H9 (cell line): ENCODE results near the gene SGO1. TPM values are rescaled to one million over a fixed set of nuclear protein-coding genes. Genes with fewer than 3 reads are reported as not detected.

Source experiments
- DNase-seq: peaks from one replicate; pipeline ENCODE4 v3.0.0-alpha.2; 2017
- H2AFZ ChIP-seq: one replicate; pipeline ENCODE4 v1.6.1; 2013; ENCODE audit warnings: mild to moderate bottlenecking, low read length, control low read depth, moderate library complexity
- H2AK5ac ChIP-seq: 2 replicates; pipeline ENCODE4 v1.6.1; 2013; ENCODE audit warnings: low read length, control low read depth, mixed read lengths; ENCODE audit not compliant: insufficient read length
- H2BK120ac ChIP-seq: one replicate; pipeline ENCODE4 v1.6.1; 2013; ENCODE audit warnings: low read depth, mild to moderate bottlenecking, low read length, control low read depth, inconsistent platforms; ENCODE audit not compliant: poor library complexity, severe bottlenecking
- H2BK12ac ChIP-seq: 2 replicates; pipeline ENCODE4 v1.6.1; 2013; ENCODE audit warnings: low read length, control low read depth, mixed read lengths, low read depth; ENCODE audit not compliant: insufficient read length
- H2BK15ac ChIP-seq: 2 replicates; pipeline ENCODE4 v1.6.1; 2013; ENCODE audit warnings: low read depth, low read length, control low read depth
- H2BK20ac ChIP-seq: one replicate; pipeline ENCODE4 v1.6.1; 2013; ENCODE audit warnings: low read depth, mild to moderate bottlenecking, low read length, control low read depth, inconsistent platforms; ENCODE audit not compliant: poor library complexity, severe bottlenecking
- H2BK5ac ChIP-seq: 2 replicates; pipeline ENCODE4 v1.6.1; 2013; ENCODE audit warnings: low read length, control low read depth, mixed read lengths; ENCODE audit not compliant: insufficient read length
- H3K14ac ChIP-seq: 2 replicates; pipeline ENCODE4 v1.6.1; 2013; ENCODE audit warnings: low read length, control low read depth; ENCODE audit not compliant: insufficient read depth
- H3K18ac ChIP-seq: 2 replicates; pipeline ENCODE4 v1.6.1; 2013; ENCODE audit warnings: low read depth, mild to moderate bottlenecking, mixed read lengths, low read length, control low read depth; ENCODE audit not compliant: insufficient read length
- H3K23ac ChIP-seq: 2 replicates; pipeline ENCODE4 v1.6.1; 2013; ENCODE audit warnings: low read length, control low read depth, mixed read lengths, low read depth; ENCODE audit not compliant: insufficient read length
- H3K23me2 ChIP-seq: 2 replicates; pipeline ENCODE4 v1.6.1; 2013; ENCODE audit warnings: low read depth, mild to moderate bottlenecking, mixed read lengths, low read length, control low read depth; ENCODE audit not compliant: insufficient read length, poor library complexity, severe bottlenecking
- H3K27ac ChIP-seq: 2 replicates; pipeline ENCODE4 v1.5.1; 2013; ENCODE audit warnings: low read length, control low read depth, mixed read lengths, low read depth; ENCODE audit not compliant: insufficient read length
- H3K27me3 ChIP-seq: 2 replicates; pipeline ENCODE4 v1.6.1; 2013; ENCODE audit warnings: low read length, control low read depth, inconsistent platforms; ENCODE audit not compliant: insufficient read depth
- H3K4ac ChIP-seq: 2 replicates; pipeline ENCODE4 v1.6.1; 2013; ENCODE audit warnings: low read depth, mild to moderate bottlenecking, control low read depth, inconsistent platforms, low read length, moderate library complexity
- H3K4me1 ChIP-seq: 2 replicates; pipeline ENCODE4 v1.6.1; 2013; ENCODE audit warnings: low read length, control low read depth, inconsistent platforms; ENCODE audit not compliant: insufficient read depth
- H3K4me2 ChIP-seq: 2 replicates; pipeline ENCODE4 v1.6.1; 2013; ENCODE audit warnings: low read length, control low read depth, mixed read lengths; ENCODE audit not compliant: insufficient read length, insufficient read depth
- H3K56ac ChIP-seq: 2 replicates; pipeline ENCODE4 v1.6.1; 2013; ENCODE audit warnings: low read depth, mild to moderate bottlenecking, mixed read lengths, low read length, control low read depth; ENCODE audit not compliant: insufficient read length
- H3K79me1 ChIP-seq: 2 replicates; pipeline ENCODE4 v1.6.1; 2013; ENCODE audit warnings: low read depth, mild to moderate bottlenecking, moderate library complexity, low read length, control low read depth, inconsistent platforms; ENCODE audit not compliant: insufficient read depth, poor library complexity, severe bottlenecking
- H3K79me2 ChIP-seq: 2 replicates; pipeline ENCODE4 v1.6.1; 2013; ENCODE audit warnings: low read length, control low read depth, inconsistent platforms; ENCODE audit not compliant: insufficient read depth
- H3K9ac ChIP-seq: 2 replicates; pipeline ENCODE4 v1.6.1; 2013; ENCODE audit warnings: low read length, control low read depth, mixed read lengths; ENCODE audit not compliant: insufficient read length; ENCODE audit errors: extremely low read depth
- H3K9me3 ChIP-seq: one replicate; pipeline ENCODE4 v1.6.1; 2013; ENCODE audit warnings: low read depth, low read length, inconsistent platforms; ENCODE audit not compliant: control insufficient read depth
- H3T11ph ChIP-seq: one replicate; pipeline ENCODE4 v1.6.1; 2013; ENCODE audit warnings: mild to moderate bottlenecking, low read length, control low read depth, inconsistent platforms
- H4K20me1 ChIP-seq: one replicate; pipeline ENCODE4 v1.6.1; 2013; ENCODE audit not compliant: control insufficient read depth, insufficient read length, insufficient read depth
- H4K5ac ChIP-seq: 2 replicates; pipeline ENCODE4 v1.6.1; 2013; ENCODE audit warnings: low read depth, mild to moderate bottlenecking, mixed read lengths, low read length, control low read depth; ENCODE audit not compliant: insufficient read length
- H4K8ac ChIP-seq: replicated peaks from 2 replicates; pipeline ENCODE4 v1.6.1; 2013; ENCODE audit warnings: low read length, control low read depth, mixed read lengths, low read depth; ENCODE audit not compliant: insufficient read length
- H4K91ac ChIP-seq: 2 replicates; pipeline ENCODE4 v1.6.1; 2013; ENCODE audit warnings: low read depth, mild to moderate bottlenecking, moderate library complexity, mixed read lengths, low read length, control low read depth; ENCODE audit not compliant: insufficient read length
- H3K27ac Mint-ChIP-seq, 3 experiments: 2 replicates in 2 of 3; 3 replicates in 1 of 3; pipeline ENCODE4 v1.8.0; 2020 to 2021; ENCODE audit warnings: mixed read lengths in 3 of 3, mild to moderate bottlenecking in 1 of 3, moderate library complexity in 1 of 3
- H3K27me3 Mint-ChIP-seq: 2 replicates; pipeline ENCODE4 v1.8.0; 2021; ENCODE audit warnings: low read depth, mild to moderate bottlenecking, moderate library complexity, mixed read lengths
- H3K36me3 Mint-ChIP-seq, 3 experiments: 2 replicates in 2 of 3; 3 replicates in 1 of 3; pipeline ENCODE4 v1.8.0; 2020 to 2021; ENCODE audit warnings: low read depth in 3 of 3, mixed read lengths in 3 of 3; ENCODE audit not compliant: insufficient read depth in 1 of 3
- H3K4me1 Mint-ChIP-seq, 2 experiments: 2 replicates each; pipeline ENCODE4 v1.8.0; 2020; ENCODE audit warnings: mixed read lengths in 2 of 2
- H3K4me3 Mint-ChIP-seq, 2 experiments: 2 replicates in 1 of 2; 3 replicates in 1 of 2; pipeline ENCODE4 v1.8.0; 2020 to 2021; ENCODE audit warnings: mild to moderate bottlenecking in 2 of 2, mixed read lengths in 2 of 2, moderate library complexity in 1 of 2
- H3K9me3 Mint-ChIP-seq, 2 experiments: 2 replicates in 1 of 2; 3 replicates in 1 of 2; pipeline ENCODE4 v1.8.0; 2020; ENCODE audit warnings: mild to moderate bottlenecking in 2 of 2, mixed read lengths in 2 of 2, moderate library complexity in 1 of 2
- CTCF ChIP-seq: fragments of 200-600 bp; sonication (generic); conservative IDR thresholded peaks from 3 replicates; pipeline ENCODE4 v1.8.0; 2021; ENCODE audit warnings: antibody characterized with exemption, mild to moderate bottlenecking
- total RNA-seq: library from RNA; stranded (reverse); gene quantifications from 2 replicates; pipeline ENCODE4 v1.2.1, GENCODE V29; 2021

The SGO1 gene
- total RNA-seq, 1 experiment from 2014 or later = 30.7 TPM

GRCh38 chr3:20201143-20201542 lies 15.1 kb upstream of the SGO1 start:
- no peak for DNase-seq
- no peaks in the 10 kb centered on the region; a peak in 2 of 5 replicates for H3K9me3 Mint-ChIP-seq
- H3K14ac ChIP-seq = no peak overlapping the region
- no peaks in the 10 kb centered on the region; the same call in 1 of the 2 replicates for H3K27me3 Mint-ChIP-seq
- H3K4me2 ChIP-seq = no peak overlapping the region
- H3K27ac ChIP-seq = no peak overlapping the region
- H2BK15ac ChIP-seq = no peak overlapping the region
- no peaks in the 10 kb centered on the region for H3K23me2 ChIP-seq
- no peak overlapping the region for H3K4ac ChIP-seq
- H4K91ac ChIP-seq = no peak overlapping the region
- no peaks in the 10 kb centered on the region for H3K36me3 Mint-ChIP-seq
- no peaks in the 10 kb centered on the region for H4K20me1 ChIP-seq
- H4K5ac ChIP-seq = no peak overlapping the region
- no peak overlapping the region for H2BK12ac ChIP-seq
- no peak overlapping the region for H3K4me3 Mint-ChIP-seq
- no peak overlapping the region for H2BK5ac ChIP-seq
- H4K8ac ChIP-seq = no peak overlapping the region
- no peak overlapping the region for H2AK5ac ChIP-seq
- no peak overlapping the region for H3K18ac ChIP-seq
- H2BK20ac ChIP-seq = no peak overlapping the region
- H2BK120ac ChIP-seq = no peak overlapping the region
- H3T11ph ChIP-seq = no peak overlapping the region
- H3K56ac ChIP-seq = no peak overlapping the region
- H3K23ac ChIP-seq = no peak overlapping the region
- H3K79me2 ChIP-seq = no peaks in the 10 kb centered on the region
- no peaks in the 10 kb centered on the region for H3K27me3 ChIP-seq
- no peaks in the 10 kb centered on the region for H3K4me1 ChIP-seq
- no peaks in the 10 kb centered on the region for H3K4me1 Mint-ChIP-seq
- H3K27ac Mint-ChIP-seq = no peak overlapping the region
- no peaks in the 10 kb centered on the region for H3K79me1 ChIP-seq
- no peak overlapping the region for H3K9ac ChIP-seq
- no peak overlapping the region for H2AFZ ChIP-seq
- H3K9me3 ChIP-seq = no peaks in the 10 kb centered on the region
- no peak for TF ChIP-seq CTCF
